HepG2 (cell line): ENCODE data around the gene ZBTB46. TPM values are rescaled to one million over a fixed set of nuclear protein-coding genes. Genes with fewer than 3 reads are reported as not detected.

ENCODE experiments used
- HNRNPH1 ChIP-seq: fragments of 200-400 bp; formaldehyde crosslinking; optimal IDR thresholded peaks from 2 replicates; pipeline ENCODE3; 2017; ENCODE audit warnings: mild to moderate bottlenecking, low read depth, low read length
- KLF9 ChIP-seq: IDR thresholded peaks from 2 replicates; pipeline ENCODE4 v1.6.1; 2016; ENCODE audit warnings: low read depth
- MATR3 ChIP-seq: sonication (generic); formaldehyde crosslinking; IDR thresholded peaks from 2 replicates; pipeline ENCODE4 v1.4.0; 2020; ENCODE audit warnings: missing genetic modification reagents
- ZMYM2 ChIP-seq: sonication (generic); formaldehyde crosslinking; IDR thresholded peaks from 2 replicates; pipeline ENCODE4 v1.8.0; 2022; ENCODE audit warnings: mild to moderate bottlenecking, missing genetic modification reagents
- ZNF234 ChIP-seq: sonication (generic); formaldehyde crosslinking; conservative IDR thresholded peaks from 2 replicates; pipeline ENCODE4 v1.5.1; 2020; ENCODE audit warnings: mild to moderate bottlenecking, missing genetic modification reagents
- ZNF282 ChIP-seq: fragments of 450-650 bp; IDR thresholded peaks from 2 replicates; pipeline ENCODE4 v1.6.1; 2018; ENCODE audit not compliant: partially characterized antibody
- ZNF382 ChIP-seq: sonication (generic); formaldehyde crosslinking; IDR thresholded peaks from 2 replicates; pipeline ENCODE4 v1.5.0; 2020; ENCODE audit warnings: missing genetic modification reagents, mild to moderate bottlenecking, borderline replicate concordance
- ZNF547 ChIP-seq: sonication (generic); formaldehyde crosslinking; IDR thresholded peaks from 2 replicates; pipeline ENCODE4 v1.5.1; 2020; ENCODE audit warnings: mild to moderate bottlenecking, missing genetic modification reagents
- ZNF766 ChIP-seq: sonication (generic); formaldehyde crosslinking; IDR thresholded peaks from 2 replicates; pipeline ENCODE4 v1.5.0; 2020; ENCODE audit warnings: missing genetic modification reagents, borderline replicate concordance
- polyA plus RNA-seq, 8 experiments: library from polyadenylated mRNA; depleted of rRNA in 3 of 8; stranded (reverse) in 7 of 8; unstranded in 1 of 8; fragments of >200 nt; fragmentation: Illumina TruSeq in 4 of 8; extraction: Trizol in 4 of 8; gene quantifications; 2 replicates each; pipeline versions ENCODE4 v1.2.1 to v1.2.3, GENCODE V29; 2011 to 2016; ENCODE audit warnings: low read depth in 4 of 8, missing spikeins in 1 of 8, mixed read lengths in 1 of 8; ENCODE audit not compliant: insufficient read depth in 1 of 8
- total RNA-seq, 5 experiments: library from RNA; depleted of rRNA; stranded (reverse); fragments of >200 nt; fragmentation: Illumina TruSeq; extraction: Trizol; gene quantifications; 2 replicates each; pipeline ENCODE4 v1.2.3, GENCODE V29; 2016; ENCODE audit warnings: low read depth in 1 of 5
- TF ChIP-seq, protein P1 (sequence below): sonication (generic); formaldehyde crosslinking; IDR thresholded peaks from 2 replicates; pipeline ENCODE4 v1.4.0; 2020; ENCODE audit warnings: missing genetic modification reagents
- TF ChIP-seq, protein P2 (sequence below): sonication (generic); formaldehyde crosslinking; IDR thresholded peaks from 2 replicates; pipeline ENCODE4 v1.9.0; 2021; ENCODE audit warnings: missing genetic modification reagents, borderline replicate concordance
- TF ChIP-seq, protein P3 (sequence below): sonication (generic); formaldehyde crosslinking; IDR thresholded peaks from 2 replicates; pipeline ENCODE4 v1.4.0; 2020; ENCODE audit warnings: mild to moderate bottlenecking, missing genetic modification reagents
- TF ChIP-seq, protein P4 (sequence below): sonication (generic); formaldehyde crosslinking; IDR thresholded peaks from 2 replicates; pipeline ENCODE4 v1.8.0; 2022; ENCODE audit warnings: missing genetic modification reagents, mild to moderate bottlenecking, moderate library complexity, borderline replicate concordance
- TF ChIP-seq, protein P5 (sequence below): IDR thresholded peaks from 2 replicates; pipeline ENCODE4 v1.6.1; 2016; ENCODE audit warnings: missing compliant biosample characterization, missing genetic modification reagents, borderline replicate concordance

The ZBTB46 gene
- total and polyA plus RNA-seq, 2 of the 13 experiments (the other 11 are each of a cell fraction or from before 2014, with no cell fraction given), result 1.6 to 13.5 TPM

DNA sequence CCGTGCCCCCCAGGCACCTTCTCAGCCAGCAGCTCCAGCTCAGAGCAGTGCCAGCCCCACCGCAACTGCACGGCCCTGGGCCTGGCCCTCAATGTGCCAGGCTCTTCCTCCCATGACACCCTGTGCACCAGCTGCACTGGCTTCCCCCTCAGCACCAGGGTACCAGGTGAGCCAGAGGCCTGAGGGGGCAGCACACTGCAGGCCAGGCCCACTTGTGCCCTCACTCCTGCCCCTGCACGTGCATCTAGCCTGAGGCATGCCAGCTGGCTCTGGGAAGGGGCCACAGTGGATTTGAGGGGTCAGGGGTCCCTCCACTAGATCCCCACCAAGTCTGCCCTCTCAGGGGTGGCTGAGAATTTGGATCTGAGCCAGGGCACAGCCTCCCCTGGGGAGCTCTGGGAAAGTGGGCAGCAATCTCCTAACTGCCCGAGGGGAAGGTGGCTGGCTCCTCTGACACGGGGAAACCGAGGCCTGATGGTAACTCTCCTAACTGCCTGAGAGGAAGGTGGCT lies 133.7 kb downstream of the ZBTB46 start (continued):
- TF ChIP-seq, protein P1, sequence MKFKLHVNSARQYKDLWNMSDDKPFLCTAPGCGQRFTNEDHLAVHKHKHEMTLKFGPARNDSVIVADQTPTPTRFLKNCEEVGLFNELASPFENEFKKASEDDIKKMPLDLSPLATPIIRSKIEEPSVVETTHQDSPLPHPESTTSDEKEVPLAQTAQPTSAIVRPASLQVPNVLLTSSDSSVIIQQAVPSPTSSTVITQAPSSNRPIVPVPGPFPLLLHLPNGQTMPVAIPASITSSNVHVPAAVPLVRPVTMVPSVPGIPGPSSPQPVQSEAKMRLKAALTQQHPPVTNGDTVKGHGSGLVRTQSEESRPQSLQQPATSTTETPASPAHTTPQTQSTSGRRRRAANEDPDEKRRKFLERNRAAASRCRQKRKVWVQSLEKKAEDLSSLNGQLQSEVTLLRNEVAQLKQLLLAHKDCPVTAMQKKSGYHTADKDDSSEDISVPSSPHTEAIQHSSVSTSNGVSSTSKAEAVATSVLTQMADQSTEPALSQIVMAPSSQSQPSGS, result no peak
- no peak for TF ChIP-seq KLF9 (CRISPR knock-in tag)
- no peak for TF ChIP-seq ZNF282
- peak; percentile 20; the same call in 1 of the 2 replicates for TF ChIP-seq MATR3 (CRISPR knock-in tag)
- TF ChIP-seq, protein P2, sequence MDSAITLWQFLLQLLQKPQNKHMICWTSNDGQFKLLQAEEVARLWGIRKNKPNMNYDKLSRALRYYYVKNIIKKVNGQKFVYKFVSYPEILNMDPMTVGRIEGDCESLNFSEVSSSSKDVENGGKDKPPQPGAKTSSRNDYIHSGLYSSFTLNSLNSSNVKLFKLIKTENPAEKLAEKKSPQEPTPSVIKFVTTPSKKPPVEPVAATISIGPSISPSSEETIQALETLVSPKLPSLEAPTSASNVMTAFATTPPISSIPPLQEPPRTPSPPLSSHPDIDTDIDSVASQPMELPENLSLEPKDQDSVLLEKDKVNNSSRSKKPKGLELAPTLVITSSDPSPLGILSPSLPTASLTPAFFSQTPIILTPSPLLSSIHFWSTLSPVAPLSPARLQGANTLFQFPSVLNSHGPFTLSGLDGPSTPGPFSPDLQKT (CRISPR knock-in tag), result no peak
- TF ChIP-seq, protein P3, sequence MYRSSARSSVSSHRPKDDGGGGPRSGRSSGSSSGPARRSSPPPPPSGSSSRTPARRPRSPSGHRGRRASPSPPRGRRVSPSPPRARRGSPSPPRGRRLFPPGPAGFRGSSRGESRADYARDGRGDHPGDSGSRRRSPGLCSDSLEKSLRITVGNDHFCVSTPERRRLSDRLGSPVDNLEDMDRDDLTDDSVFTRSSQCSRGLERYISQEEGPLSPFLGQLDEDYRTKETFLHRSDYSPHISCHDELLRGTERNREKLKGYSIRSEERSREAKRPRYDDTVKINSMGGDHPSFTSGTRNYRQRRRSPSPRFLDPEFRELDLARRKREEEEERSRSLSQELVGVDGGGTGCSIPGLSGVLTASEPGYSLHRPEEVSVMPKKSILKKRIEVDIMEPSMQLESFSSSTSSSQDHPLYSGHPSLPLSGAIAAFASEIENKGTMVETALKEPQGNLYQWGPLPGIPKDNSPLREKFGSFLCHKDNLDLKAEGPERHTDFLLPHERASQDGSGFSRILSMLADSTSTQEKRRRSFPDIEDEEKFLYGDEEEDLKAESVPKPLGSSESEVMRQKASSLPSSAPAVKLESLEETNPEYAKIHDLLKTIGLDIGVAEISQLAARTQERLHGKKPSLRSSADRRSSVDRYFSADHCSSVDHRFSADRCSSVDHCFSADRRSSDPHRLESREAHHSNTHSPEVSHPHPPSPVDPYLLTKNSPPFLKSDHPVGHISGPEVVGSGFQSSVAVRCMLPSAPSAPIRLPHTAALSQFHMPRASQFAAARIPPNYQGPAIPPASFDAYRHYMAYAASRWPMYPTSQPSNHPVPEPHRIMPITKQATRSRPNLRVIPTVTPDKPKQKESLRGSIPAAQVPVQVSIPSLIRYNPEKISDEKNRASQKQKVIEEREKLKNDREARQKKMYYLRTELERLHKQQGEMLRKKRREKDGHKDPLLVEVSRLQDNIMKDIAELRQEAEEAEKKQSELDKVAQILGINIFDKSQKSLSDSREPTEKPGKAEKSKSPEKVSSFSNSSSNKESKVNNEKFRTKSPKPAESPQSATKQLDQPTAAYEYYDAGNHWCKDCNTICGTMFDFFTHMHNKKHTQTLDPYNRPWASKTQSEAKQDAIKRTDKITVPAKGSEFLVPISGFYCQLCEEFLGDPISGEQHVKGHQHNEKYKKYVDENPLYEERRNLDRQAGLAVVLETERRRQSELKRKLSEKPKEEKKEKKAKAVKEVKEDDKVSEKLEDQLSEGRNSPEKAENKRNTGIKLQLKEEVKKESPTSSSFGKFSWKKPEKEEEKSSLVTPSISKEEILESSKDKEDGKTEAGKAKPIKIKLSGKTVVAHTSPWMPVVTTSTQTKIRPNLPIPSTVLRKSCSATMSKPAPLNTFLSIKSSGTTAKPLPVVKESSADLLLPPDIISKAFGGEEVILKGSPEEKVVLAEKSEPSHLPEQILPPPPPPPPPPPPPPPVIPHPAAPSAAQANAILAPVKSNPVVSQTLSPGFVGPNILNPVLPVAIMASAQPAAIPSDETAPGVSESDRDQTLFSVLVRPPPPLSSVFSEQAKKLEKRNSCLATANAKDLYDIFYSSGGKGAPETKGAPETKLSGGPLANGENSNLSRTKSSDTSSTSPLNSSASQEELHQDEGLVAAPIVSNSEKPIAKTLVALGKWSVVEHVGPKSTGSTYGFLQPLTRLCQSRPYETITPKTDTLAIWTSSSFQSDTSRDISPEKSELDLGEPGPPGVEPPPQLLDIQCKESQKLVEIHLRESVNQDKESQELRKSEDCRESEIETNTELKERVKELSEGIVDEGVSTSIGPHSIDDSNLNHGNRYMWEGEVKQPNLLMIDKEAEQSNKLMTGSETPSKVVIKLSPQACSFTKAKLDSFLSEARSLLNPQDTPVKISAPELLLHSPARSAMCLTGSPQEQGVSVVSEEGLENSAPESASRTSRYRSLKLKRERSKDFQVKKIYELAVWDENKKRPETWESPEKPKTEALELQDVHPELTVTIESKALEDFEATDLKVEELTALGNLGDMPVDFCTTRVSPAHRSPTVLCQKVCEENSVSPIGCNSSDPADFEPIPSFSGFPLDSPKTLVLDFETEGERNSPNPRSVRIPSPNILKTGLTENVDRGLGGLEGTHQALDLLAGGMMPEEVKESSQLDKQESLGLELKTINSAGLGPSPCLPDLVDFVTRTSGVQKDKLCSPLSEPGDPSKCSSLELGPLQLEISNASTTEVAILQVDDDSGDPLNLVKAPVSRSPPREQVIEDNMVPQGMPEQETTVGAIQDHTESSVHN (CRISPR knock-in tag), result 0 out of 2 replicates have a peak, but pooled peaks have one; percentile 15
- TF ChIP-seq, protein P4, sequence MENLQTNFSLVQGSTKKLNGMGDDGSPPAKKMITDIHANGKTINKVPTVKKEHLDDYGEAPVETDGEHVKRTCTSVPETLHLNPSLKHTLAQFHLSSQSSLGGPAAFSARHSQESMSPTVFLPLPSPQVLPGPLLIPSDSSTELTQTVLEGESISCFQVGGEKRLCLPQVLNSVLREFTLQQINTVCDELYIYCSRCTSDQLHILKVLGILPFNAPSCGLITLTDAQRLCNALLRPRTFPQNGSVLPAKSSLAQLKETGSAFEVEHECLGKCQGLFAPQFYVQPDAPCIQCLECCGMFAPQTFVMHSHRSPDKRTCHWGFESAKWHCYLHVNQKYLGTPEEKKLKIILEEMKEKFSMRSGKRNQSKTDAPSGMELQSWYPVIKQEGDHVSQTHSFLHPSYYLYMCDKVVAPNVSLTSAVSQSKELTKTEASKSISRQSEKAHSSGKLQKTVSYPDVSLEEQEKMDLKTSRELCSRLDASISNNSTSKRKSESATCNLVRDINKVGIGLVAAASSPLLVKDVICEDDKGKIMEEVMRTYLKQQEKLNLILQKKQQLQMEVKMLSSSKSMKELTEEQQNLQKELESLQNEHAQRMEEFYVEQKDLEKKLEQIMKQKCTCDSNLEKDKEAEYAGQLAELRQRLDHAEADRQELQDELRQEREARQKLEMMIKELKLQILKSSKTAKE (CRISPR knock-in tag), result no peak
- no peak for TF ChIP-seq ZNF234 (CRISPR knock-in tag)
- no peak for TF ChIP-seq ZNF766 (CRISPR knock-in tag)
- TF ChIP-seq, protein P5, sequence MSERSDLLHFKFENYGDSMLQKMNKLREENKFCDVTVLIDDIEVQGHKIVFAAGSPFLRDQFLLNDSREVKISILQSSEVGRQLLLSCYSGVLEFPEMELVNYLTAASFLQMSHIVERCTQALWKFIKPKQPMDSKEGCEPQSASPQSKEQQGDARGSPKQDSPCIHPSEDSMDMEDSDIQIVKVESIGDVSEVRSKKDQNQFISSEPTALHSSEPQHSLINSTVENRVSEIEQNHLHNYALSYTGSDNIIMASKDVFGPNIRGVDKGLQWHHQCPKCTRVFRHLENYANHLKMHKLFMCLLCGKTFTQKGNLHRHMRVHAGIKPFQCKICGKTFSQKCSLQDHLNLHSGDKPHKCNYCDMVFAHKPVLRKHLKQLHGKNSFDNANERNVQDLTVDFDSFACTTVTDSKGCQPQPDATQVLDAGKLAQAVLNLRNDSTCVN (CRISPR knock-in tag), result no peak
- 0 out of 2 replicates have a peak, but pooled peaks have one; percentile 27 for TF ChIP-seq ZNF547 (CRISPR knock-in tag)
- TF ChIP-seq ZMYM2 (CRISPR knock-in tag), result no peak
- TF ChIP-seq HNRNPH1, result peak; percentile 14
- TF ChIP-seq ZNF382 (CRISPR knock-in tag), result no peak
